ACHN (cell line): ENCODE data around the gene THAP11.

Experiments
- DNase-seq: peaks from one replicate; pipeline ENCODE4 v3.0.0-alpha.2; 2015
- in situ Hi-C: cut with HindIII; loops from 2 replicates; pipeline ENCODE4 v1.10.0; 2017; ENCODE audit warnings: low sequenced_read_pairs, low pct_ligation_motif_present, low pct_unique_long_range_greater_than_20kb

Gene THAP11

DNA sequence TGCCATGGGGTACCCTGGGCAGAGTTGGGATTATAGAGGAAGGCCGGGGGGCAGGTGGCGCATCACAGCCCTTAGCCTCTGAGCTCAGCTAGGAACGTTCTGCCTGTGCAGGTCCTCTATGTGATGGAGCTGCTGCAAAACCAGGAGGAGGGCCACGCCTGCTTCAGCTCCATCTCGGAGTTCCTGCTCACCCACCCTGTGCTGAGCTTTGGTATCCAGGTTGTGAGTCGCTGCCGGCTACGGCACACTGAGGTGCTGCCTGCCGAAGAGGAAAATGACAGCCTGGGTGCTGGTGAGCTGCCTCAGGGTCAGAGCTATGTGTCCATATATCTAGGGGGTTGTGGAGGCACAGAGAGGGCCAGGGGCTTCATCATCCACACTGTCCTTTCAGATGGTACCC is 36.7 kb downstream of the THAP11 start:
- no peak for DNase-seq
- in situ Hi-C loops: no loop called here

DNA sequence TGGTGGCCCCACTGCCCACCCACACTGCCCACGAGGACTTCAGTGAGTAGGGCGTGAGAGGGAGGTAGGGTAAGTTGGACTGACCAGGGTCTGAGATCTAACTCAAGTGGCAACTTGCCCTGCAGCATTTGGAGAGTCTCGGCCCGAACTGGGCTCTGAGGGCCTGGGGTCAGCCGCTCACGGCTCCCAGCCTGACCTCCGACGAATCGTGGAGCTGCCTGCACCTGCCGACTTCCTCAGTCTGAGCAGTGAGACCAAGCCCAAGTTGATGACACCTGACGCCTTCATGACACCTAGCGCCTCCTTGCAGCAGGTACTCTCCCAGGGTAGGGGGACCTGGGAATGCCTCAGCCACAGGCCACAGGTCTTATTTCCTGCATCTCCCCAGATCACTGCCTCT is 37.3 kb downstream of the THAP11 start:
- DNase-seq: no peak
- in situ Hi-C loops: no loop called here

- in situ Hi-C loops: no loop called here
- no peak for DNase-seq
Measured at GRCh38 chr16:67879936-67880335, 37.8 kb downstream of the THAP11 start.

DNA sequence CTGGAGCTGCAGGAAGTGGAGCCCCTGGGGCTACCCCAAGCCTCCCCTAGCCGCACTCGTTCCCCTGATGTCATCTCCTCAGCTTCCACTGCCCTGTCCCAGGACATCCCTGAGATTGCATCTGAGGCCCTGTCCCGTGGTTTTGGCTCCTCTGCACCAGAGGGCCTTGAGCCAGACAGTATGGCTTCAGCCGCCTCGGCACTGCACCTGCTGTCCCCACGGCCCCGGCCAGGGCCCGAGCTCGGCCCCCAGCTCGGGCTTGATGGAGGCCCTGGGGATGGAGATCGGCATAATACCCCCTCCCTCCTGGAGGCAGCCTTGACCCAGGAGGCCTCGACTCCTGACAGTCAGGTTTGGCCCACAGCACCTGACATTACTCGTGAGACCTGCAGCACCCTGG is 38.5 kb downstream of the THAP11 start:
- DNase-seq: no peak
- in situ Hi-C loops: no loop called here

DNA sequence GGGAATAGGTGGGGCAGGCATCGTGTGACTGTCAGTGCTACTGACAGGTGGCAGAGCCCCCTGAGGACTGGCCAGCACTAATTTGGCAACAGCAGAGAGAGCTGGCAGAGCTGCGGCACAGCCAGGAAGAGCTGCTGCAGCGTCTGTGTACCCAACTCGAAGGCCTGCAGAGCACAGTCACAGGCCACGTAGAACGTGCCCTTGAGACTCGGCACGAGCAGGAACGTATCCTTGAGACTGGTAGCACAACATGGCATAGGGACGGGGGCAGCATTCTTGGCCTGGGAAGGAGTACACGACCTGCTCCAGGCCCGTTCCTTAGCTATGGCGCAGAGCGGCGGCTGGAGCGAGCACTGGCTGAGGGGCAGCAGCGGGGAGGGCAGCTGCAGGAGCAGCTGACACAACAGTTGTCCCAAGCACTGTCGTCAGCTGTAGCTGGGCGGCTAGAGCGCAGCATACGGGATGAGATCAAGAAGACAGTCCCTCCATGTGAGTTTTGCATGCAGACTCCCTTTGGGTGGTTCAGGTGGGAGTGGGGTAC is 39.6 kb downstream of the THAP11 start:
- DNase-seq: no peak
- in situ Hi-C loops: no loop called here

- in situ Hi-C loops: no loop called here
Measured at GRCh38 chr16:67882374-67883145, 40.4 kb downstream of the THAP11 start.

GRCh38 chr16:67883146-67883871 is 41.2 kb downstream of the THAP11 start:
- in situ Hi-C loops: no loop called here
- no peak for DNase-seq

More at GRCh38 chr16:67882374-67883145, 40.4 kb downstream of the THAP11 start:
- no peak for DNase-seq

DNA sequence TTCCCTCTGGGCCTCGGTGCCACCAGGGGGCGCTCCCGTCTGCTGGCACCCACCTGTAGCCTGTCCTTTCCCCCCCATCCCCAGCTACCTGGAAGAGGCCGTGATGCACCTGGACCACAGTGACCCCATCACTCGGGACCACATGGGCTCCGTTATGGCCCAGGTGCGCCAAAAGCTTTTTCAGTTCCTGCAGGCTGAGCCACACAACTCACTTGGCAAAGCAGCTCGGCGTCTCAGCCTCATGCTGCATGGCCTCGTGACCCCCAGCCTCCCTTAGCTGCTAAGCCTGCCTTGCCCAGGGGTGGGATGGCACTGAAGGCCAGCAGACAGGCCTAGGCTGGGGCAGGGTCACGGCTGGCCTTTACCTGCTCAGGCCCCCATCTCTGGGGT is 41.7 kb downstream of the THAP11 start:
- in situ Hi-C loops: no loop called here
- peak; percentile 66 for DNase-seq

GRCh38 chr16:67884684-67885083 is 42.6 kb downstream of the THAP11 start, which contains the start of gene NRN1L:
Gene NRN1L, plus strand, starts transcription at chr16:67884885. Its CDS starts 19 bp downstream, at chr16:67884904.
- peak; percentile 94 for DNase-seq
- in situ Hi-C loops: no loop called here

DNA sequence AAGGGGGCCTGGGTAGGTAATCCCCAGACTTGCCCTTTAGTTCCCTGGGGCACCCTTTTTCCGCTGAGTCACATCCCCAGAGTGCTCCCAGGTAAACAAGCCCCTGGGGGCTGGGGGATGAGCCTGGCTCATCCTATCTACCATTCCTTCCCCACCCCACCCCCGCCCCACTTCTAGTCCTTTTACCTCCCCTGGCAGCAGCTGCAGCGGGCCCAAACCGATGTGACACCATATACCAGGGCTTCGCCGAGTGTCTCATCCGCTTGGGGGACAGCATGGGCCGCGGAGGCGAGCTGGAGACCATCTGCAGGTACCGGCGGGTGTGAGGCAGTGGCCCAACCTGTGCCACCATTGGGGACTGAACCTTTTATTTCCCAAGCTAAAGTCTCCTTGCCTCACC is 43.4 kb downstream of the THAP11 start:
- in situ Hi-C loops: no loop called here
- DNase-seq: no peak

GRCh38 chr16:67885976-67886375 is 43.9 kb downstream of the THAP11 start:
- in situ Hi-C loops: no loop called here
- no peak for DNase-seq

DNA sequence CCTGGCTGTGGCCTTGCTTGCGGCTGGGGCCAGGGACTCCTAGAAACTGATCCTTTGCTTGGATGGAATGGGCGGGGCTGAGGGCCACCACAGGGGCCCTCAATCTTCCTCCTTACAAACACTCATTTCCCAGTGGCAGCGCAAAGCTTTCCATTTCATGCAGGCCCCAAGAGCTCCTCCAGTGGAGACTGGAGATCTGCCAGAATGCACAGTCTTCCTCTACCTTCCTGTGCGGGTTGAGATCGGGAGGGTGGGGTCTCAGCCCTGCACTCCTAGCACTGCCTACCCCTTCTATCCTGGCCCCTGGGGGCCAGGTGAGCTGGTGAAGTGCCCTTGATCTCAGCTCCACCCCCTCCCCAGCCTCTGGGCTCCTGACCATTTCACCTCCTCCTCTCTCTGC is 44.3 kb downstream of the THAP11 start:
- DNase-seq: no peak
- in situ Hi-C loops: no loop called here

DNA sequence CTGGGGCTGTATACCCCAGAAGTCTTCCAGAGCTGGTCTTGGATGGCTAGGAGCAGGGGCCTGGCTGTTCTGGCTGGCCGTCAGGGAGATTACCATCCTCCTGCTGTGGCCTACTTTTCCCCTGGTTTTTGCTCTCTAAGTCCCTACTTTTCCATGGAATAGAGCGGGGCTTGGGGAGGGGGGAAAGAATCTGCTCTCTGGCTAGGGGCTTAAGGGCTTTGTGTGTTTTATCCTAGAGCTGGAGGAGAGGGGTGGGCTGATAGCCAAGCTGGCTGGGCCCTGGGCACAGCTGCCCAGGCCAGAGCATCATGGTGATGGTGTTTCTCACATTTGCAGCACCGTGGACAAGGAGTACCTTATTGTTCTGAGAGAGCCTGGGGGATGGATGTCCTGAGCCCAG is 46.2 kb downstream of the THAP11 start:
- DNase-seq: no peak
- in situ Hi-C loops: no loop called here

DNA sequence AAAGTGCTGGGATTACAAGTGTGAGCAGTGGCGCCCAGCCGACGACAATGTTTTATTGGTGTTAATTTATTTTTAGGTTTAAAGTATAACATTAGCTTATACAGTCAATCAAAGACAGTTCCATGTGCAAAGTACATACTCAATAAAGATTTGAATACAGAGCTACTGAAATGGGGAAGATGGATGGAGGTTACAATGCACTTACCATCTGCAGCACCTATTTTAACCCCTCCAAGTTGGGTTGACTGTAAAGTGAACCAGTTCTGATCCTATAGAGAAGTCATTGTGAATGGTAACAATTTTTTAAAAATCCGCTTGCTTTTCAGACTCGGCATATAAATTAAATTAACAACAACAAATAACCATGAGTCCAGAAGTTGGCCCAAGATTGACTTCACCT is 50.3 kb downstream of the THAP11 start:
- in situ Hi-C loops: no loop called here
- no peak for DNase-seq

- in situ Hi-C loops: no loop called here
- DNase-seq: peak; percentile 97
Measured at GRCh38 chr16:67892899-67893742, 51.0 kb downstream of the THAP11 start, which contains the start of gene PSKH1. Gene PSKH1, plus strand, starts transcription at chr16:67893254. Its CDS starts 15,496 bp downstream, at chr16:67908750.
